Mesenteric fat pad (tissue), 1 donor: ENCODE results near the gene NMNAT2. TPM values are rescaled to one million over a fixed set of nuclear protein-coding genes. Genes with fewer than 3 reads are reported as not detected.
"Not testable (repeated sequence)": the region's sequence is repeated elsewhere in the genome, so short reads cannot be mapped to it uniquely, and the experiment has no call there.

Source experiments
- DNase-seq: peaks from one replicate; pipeline ENCODE4 v3.0.0-alpha.2; 2020; ENCODE audit warnings: low spot score
- total RNA-seq: library from RNA; stranded (reverse); fragmentation: NEBNext Ultra II Directional; extraction: Animal tissue kit (Norgen Biotek cat#: 25700); gene quantifications from one replicate; pipeline ENCODE4 v1.2.1, GENCODE V29; 2021
- donor health status: DM: yes; HTN: yes; CAD: no.

NMNAT2 gene
- total RNA-seq, 1 donor from 2014 or later: 20.5 TPM

- DNase-seq: no peak
Observed at GRCh38 chr1:183267646-183268431, 150.3 kb downstream of the NMNAT2 start.

GRCh38 chr1:183263886-183264602 is 154.1 kb downstream of the NMNAT2 start:
- no peak for DNase-seq

DNA sequence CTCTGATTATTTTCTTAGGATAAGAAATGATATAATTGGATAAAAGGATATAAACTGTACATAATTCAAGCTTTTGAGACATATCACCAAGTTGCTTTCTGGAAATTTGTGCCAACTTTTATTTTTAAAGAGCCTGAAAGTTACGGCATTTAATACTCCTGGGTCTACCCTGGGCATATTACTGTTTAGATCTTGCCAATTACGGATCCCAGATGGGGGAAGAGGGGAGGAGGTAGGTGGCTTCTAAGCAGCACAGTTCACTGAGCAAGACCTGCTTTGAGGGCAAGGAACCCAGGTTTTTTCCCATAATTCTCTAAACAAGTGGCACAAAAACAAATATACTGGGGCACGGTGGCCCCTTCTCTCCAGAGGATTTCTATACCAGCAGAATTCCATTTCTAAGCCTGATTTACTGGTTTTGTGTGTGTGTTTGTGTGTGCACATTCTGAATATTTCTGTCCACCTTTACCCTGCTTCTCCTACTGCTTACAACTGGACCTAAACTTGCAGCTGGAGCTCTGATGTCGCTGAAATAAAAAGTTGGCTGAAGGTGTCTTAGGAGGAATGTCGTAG is 155.5 kb downstream of the NMNAT2 start:
- no peak for DNase-seq

GRCh38 chr1:183259924-183260323 is 158.3 kb downstream of the NMNAT2 start:
- no peak for DNase-seq

- no peak for DNase-seq
Observed at GRCh38 chr1:183255073-183255472, 163.1 kb downstream of the NMNAT2 start.

DNA sequence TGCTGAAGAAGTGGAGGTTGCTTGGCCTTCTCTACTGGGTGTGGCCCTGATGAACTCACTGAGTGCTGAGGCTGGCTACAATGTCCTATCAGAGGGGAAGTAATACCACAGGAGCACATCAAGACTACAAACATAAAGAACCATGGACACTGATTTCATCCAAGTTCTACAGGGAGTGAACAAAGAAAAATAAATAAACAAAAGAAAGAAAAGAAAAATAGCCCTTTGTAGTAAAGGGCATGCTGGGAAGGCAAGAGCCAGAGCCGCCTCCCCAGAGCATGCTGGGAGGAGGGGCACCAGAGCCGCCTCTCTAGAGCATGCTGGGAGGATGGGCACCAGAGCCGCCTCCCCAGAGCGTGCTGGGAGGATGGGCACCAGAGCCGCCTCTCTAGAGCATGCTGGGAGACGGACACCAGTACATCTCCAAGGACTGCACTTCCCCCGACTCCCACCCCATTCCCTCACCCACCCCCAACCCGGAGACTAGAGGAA is 166.2 kb downstream of the NMNAT2 start:
- no peak for DNase-seq

GRCh38 chr1:183251101-183251958 is 166.8 kb downstream of the NMNAT2 start:
- no peak for DNase-seq

DNA sequence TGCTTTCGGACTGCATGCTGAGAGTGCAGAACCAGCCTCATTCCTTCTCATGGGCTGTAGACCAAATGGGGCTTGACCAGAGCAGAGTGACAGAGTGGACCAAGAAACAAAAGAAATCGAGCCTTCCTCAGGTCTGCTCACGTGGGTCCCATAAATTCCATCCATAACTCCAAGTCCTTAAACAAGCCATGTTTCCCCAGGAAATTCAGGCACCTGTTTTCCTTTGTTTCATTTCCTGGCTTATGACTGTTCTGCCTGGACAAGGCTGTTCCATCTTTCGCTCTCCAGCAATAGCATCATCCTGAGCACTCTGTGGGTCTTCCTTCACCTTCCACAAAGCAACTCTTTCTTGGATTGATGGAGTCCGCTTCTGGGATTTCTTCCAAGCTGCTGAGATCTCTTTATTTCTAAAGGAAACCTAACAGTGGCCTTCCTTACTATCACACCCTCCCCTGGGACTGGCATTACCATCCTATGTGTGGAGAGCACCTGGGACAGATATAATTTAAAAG is 168.2 kb downstream of the NMNAT2 start:
- no peak for DNase-seq

- no peak for DNase-seq
Observed at GRCh38 chr1:183248989-183249691, 169.0 kb downstream of the NMNAT2 start.

- no peak for DNase-seq
Observed at GRCh38 chr1:183247931-183248330, 170.2 kb downstream of the NMNAT2 start.

GRCh38 chr1:183247484-183247883 is 170.7 kb downstream of the NMNAT2 start:
- DNase-seq: no peak

DNA sequence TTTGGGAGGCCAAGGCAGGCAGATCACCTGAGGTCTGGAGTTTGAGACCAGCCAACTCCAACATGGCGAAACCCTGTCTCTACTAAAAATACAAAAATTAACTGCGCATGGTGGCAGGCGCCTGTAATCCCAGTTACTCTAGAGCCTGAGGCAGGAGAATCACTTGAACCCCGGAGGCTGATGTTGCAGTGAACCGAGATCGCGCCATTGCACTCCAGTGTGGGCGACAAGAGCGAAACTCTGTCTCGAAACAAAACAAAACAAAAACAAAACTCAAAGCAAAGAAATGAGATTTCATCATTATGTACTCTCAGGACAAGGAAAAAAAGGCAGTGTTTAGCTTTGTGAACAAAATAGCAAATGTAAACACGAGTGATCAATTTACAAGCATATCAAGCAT is 171.1 kb downstream of the NMNAT2 start:
- DNase-seq: no peak

GRCh38 chr1:183246436-183246835 is 171.7 kb downstream of the NMNAT2 start:
- no peak for DNase-seq

- no peak for DNase-seq
Observed at GRCh38 chr1:183245357-183245756, 172.8 kb downstream of the NMNAT2 start.

- no peak for DNase-seq
Observed at GRCh38 chr1:183244466-183244865, 173.7 kb downstream of the NMNAT2 start.

DNA sequence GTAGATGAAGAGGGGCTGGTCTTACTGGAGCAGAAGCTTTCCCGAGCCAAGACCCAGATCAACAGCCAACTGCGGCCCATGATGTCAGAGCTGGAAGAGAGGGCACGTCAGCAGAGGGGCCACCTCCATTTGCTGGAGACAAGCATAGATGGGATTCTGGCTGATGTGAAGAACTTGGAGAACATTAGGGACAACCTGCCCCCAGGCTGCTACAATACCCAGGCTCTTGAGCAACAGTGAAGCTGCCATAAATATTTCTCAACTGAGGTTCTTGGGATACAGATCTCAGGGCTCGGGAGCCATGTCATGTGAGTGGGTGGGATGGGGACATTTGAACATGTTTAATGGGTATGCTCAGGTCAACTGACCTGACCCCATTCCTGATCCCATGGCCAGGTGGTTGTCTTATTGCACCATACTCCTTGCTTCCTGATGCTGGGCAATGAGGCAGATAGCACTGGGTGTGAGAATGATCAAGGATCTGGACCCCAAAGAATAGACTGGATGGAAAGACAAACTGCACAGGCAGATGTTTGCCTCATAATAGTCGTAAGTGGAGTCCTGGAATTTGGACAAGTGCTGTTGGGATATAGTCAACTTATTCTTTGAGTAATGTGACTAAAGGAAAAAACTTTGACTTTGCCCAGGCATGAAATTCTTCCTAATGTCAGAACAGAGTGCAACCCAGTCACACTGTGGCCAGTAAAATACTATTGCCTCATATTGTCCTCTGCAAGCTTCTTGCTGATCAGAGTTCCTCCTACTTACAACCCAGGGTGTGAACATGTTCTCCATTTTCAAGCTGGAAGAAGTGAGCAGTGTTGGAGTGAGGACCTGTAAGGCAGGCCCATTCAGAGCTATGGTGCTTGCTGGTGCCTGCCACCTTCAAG is 174.8 kb downstream of the NMNAT2 start:
- DNase-seq: no peak

DNA sequence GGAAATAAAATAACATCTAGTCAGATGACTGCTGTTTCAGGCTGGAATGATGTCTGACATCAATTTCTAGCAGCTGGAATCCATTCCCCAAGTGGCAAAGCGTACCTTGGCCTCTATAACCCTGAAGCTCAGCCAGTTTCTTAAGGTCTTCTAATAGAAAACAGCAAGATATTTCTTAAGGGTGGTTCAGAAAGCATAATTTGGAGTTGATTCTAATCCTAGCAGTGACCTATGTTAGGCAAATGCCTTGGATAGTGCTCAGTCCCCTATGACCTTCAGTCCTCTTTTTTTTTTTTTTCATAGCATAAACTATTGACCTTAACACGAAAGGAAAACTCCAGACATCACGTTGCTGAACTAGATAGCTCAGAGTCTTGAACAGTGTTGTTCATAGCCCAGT is 175.6 kb downstream of the NMNAT2 start:
- DNase-seq: no peak

- DNase-seq: no peak
Observed at GRCh38 chr1:183241471-183241870, 176.7 kb downstream of the NMNAT2 start.

- not testable (repeated sequence) for DNase-seq
Observed at GRCh38 chr1:183240853-183241252, 177.3 kb downstream of the NMNAT2 start.

- DNase-seq: no peak
Observed at GRCh38 chr1:183240526-183240825, 177.7 kb downstream of the NMNAT2 start.
